Endothelial cell (in vitro differentiated cells): Measurements from ENCODE around the gene TBL3. TPM values are rescaled to one million over a fixed set of nuclear protein-coding genes. Genes with fewer than 3 reads are reported as not detected.

ENCODE experiments used
- DNase-seq: peaks from one replicate; pipeline ENCODE4 v3.0.0; 2021; ENCODE audit warnings: low spot score
- H3K27ac Mint-ChIP-seq: one replicate; pipeline ENCODE4 v1.8.0; 2021; ENCODE audit warnings: mixed read lengths, inconsistent platforms; ENCODE audit not compliant: unreplicated experiment
- H3K27me3 Mint-ChIP-seq: one replicate; pipeline ENCODE4 v1.8.0; 2021; ENCODE audit warnings: mild to moderate bottlenecking, moderate library complexity, mixed read lengths, inconsistent platforms; ENCODE audit not compliant: unreplicated experiment
- H3K36me3 Mint-ChIP-seq: one replicate; pipeline ENCODE4 v1.8.0; 2021; ENCODE audit warnings: mild to moderate bottlenecking, low read depth, mixed read lengths, inconsistent platforms; ENCODE audit not compliant: unreplicated experiment
- H3K4me1 Mint-ChIP-seq: one replicate; pipeline ENCODE4 v1.8.0; 2021; ENCODE audit warnings: mild to moderate bottlenecking, mixed read lengths, inconsistent platforms; ENCODE audit not compliant: unreplicated experiment
- H3K4me3 Mint-ChIP-seq: one replicate; pipeline ENCODE4 v1.8.0; 2021; ENCODE audit warnings: mild to moderate bottlenecking, mixed read lengths, inconsistent platforms; ENCODE audit not compliant: unreplicated experiment
- H3K9me3 Mint-ChIP-seq: one replicate; pipeline ENCODE4 v1.8.0; 2021; ENCODE audit warnings: mixed read lengths, inconsistent platforms; ENCODE audit not compliant: unreplicated experiment
- total RNA-seq: library from RNA; stranded (reverse); fragmentation: NEBNext Ultra II Directional; extraction: Animal tissue kit (Norgen Biotek cat#: 25700); gene quantifications from one replicate; pipeline ENCODE4 v1.2.1, GENCODE V29; 2021; ENCODE audit not compliant: unreplicated experiment
- TF ChIP-seq, protein P1 (sequence below): fragments of 200-600 bp; sonication (generic); IDR thresholded peaks from one replicate; pipeline ENCODE4 v1.5.0; 2021; ENCODE audit warnings: antibody characterized with exemption; ENCODE audit not compliant: unreplicated experiment

The TBL3 gene
- total RNA-seq, 1 donor from 2014 or later = 25.0 TPM

DNA sequence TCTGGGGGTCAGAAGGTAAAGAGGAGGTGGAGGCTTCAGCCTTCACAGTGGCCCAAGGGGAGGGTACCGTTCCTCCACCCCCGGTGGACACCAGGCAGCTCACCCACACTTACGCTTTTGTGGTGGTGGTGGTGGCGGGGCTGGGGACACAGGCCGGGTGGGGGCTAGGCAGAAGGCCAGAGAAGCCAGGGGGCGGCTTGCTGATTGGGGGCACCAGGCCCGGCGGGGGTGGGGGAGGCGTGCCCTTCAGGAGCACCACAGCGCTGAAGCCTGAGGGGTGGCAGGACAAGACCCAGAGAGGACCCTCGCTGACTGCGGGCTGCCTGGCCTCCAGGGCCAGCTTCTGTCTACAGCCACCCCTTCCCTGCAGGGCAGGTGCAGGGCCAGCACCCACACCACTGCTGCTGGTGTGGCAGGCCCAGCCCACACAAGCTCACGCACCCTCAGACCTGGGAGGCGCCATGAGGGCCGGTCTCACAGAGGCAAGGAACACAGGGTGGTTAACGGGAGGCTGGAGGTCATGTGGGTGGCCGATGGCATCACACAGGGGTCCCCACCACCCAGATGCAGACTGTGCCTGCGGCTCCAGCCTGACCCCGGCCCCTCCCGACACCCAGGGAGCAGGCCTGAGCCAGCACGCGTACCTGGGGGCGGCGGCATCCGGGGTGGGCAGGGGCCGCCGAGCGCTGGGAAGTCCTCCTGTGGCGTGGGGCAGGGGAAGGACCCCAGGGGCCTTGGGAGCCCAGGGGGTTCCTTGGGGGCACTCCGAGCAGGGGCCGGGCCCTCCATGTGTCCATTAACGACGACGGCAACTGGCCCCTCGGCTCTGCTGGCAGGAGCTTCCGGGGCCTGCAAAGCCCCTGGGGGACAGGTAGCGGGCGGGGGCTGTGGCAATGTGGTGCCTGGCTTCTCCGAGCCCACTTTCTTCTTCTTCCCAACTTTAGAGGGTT, 27.3 kb downstream of the TBL3 start:
- Mint-ChIP-seq H3K4me1 (no peaks in the 10 kb centered on the region), H3K36me3 (peaks cover 9% of the 10 kb centered on the region), H3K27ac (no peak overlapping the region), H3K9me3 (no peaks in the 10 kb centered on the region), H3K4me3 (no peak overlapping the region), H3K27me3 (peaks cover 5% of the 10 kb centered on the region)
- TF ChIP-seq, protein P1, sequence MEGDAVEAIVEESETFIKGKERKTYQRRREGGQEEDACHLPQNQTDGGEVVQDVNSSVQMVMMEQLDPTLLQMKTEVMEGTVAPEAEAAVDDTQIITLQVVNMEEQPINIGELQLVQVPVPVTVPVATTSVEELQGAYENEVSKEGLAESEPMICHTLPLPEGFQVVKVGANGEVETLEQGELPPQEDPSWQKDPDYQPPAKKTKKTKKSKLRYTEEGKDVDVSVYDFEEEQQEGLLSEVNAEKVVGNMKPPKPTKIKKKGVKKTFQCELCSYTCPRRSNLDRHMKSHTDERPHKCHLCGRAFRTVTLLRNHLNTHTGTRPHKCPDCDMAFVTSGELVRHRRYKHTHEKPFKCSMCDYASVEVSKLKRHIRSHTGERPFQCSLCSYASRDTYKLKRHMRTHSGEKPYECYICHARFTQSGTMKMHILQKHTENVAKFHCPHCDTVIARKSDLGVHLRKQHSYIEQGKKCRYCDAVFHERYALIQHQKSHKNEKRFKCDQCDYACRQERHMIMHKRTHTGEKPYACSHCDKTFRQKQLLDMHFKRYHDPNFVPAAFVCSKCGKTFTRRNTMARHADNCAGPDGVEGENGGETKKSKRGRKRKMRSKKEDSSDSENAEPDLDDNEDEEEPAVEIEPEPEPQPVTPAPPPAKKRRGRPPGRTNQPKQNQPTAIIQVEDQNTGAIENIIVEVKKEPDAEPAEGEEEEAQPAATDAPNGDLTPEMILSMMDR = no peak
- no peak for DNase-seq

DNA sequence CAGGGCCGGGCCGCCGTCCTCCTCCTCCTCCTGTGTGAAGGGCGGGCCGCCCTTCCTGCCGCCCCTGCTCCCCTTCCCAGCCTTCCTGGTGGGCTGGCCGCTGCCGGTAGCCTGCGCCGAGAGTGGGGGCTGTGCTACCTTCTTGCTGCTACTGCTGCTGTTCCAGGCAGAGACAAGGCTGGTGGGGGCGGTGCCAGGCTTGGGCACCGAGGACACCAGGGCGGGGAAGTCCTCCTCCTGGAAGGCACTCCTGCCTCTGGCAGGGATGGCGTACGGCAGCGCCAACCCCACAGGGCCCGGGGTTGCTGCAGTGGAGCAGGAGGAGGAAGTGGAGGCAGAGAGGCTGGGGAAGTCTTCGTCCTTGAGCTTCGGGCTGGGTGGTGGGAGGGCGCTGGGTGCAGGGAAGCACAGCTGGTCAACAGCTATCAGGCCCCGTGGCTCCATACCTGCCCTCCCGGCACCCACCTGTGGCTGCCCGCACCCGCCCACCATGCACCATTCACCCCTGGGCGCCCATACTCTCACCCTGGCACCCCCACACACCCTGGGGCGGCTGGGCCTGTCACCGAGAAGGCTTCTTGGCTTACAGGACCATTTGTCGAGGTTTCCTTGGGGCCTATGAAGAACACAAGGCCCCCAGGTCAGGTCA, 28.1 kb downstream of the TBL3 start:
- Mint-ChIP-seq H3K27me3 (peaks cover 4% of the 10 kb centered on the region), H3K36me3 (peaks cover 9% of the 10 kb centered on the region), H3K4me3 (no peak overlapping the region), H3K4me1 (no peaks in the 10 kb centered on the region), H3K9me3 (no peaks in the 10 kb centered on the region), H3K27ac (no peak overlapping the region)
- DNase-seq = no peak
- TF ChIP-seq, protein P1 = no peak

DNA sequence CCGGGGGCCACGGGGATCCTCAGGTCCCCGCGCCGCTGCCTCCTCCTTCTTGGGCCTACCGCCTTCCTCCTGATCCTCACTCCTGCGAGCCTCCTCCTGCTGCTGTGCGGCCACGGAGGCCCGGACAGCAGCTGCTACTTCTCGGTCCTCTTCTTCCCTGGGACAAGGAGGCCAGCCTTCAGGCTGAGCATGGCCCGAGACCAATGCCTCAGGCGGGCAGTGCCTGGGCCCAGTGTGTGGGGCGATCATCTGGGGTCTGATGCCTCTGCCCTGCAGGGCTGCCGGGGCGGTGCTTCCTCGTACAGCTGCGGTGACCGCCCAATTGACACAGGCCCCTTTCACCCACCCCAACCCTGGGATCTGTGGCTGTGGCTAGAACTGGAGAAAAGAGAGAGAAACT, 29.2 kb downstream of the TBL3 start:
- Mint-ChIP-seq H3K36me3 (peaks cover 4% of the 10 kb centered on the region), H3K4me1 (peaks cover 2% of the 10 kb centered on the region), H3K4me3 (no peak overlapping the region), H3K27ac (no peak overlapping the region), H3K9me3 (no peaks in the 10 kb centered on the region), H3K27me3 (peaks cover 4% of the 10 kb centered on the region)
- TF ChIP-seq, protein P1 = no peak
- no peak for DNase-seq

DNA sequence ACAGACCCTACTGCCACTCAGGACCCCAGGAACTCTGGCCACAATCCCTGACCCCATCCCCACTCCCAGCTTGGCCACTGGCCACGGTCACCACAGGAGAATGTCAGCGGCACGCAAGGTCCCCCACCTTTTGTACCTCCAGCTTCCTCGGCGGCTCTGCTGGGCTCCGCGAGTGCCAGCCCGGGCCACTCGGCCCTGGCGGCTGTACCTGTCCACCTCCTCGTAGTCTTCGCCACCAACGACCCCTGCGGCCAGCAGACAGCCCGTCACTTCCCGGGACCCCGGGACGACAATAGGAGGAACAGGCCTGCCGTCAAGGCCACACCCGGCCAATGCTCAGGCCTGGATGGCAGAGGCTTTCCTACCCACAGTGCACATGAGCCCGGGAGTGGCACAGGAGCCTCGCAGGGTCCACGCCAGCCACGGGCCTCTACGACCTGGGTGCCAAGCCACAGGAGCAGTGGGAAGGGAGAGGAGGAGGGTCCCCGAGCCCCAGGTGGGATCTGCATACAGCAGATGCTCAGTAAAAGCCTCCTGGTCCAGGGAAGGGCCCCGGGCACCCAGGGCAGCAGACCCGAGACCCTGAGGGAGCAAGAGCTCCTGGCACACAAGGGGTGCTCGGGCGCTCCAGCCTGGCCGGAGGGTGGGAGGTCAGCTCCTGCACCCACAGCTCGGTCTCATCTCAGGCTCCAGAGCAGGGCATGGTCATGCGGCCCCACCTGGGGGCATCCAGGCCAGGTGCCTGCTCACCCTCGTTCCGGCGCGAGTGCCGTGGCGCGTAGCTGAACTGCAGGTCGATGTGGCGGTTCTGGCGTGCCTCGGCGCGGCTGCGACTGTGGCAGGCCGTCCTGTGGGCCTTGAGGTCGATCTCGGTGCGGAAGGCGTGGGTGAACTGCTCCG, 29.9 kb downstream of the TBL3 start:
- Mint-ChIP-seq H3K27me3 (peaks cover 6% of the 10 kb centered on the region), H3K4me3 (no peak overlapping the region), H3K4me1 (peaks cover 4% of the 10 kb centered on the region), H3K9me3 (no peaks in the 10 kb centered on the region), H3K27ac (no peak overlapping the region), H3K36me3 (peaks cover 4% of the 10 kb centered on the region)
- TF ChIP-seq, protein P1 = no peak
- no peak for DNase-seq
